Fibroblast of skin of right biceps (primary cell): ENCODE results near the gene PRDM15.
"Not testable (repeated sequence)": the region's sequence is repeated elsewhere in the genome, so short reads cannot be mapped to it uniquely, and the experiment has no call there.

Source experiments
- DNase-seq: peaks from one replicate; pipeline ENCODE4 v3.0.0-alpha.2; 2013

Gene PRDM15

GRCh38 chr21:41802684-41803083 lies 76.5 kb downstream of the PRDM15 start:
- DNase-seq, result peak; percentile 57

GRCh38 chr21:41802198-41802584 lies 77.0 kb downstream of the PRDM15 start:
- DNase-seq, result no peak

GRCh38 chr21:41801321-41802197 lies 77.6 kb downstream of the PRDM15 start:
- DNase-seq, result peak; percentile 22

GRCh38 chr21:41800425-41801320 lies 78.5 kb downstream of the PRDM15 start:
- DNase-seq, result no peak

GRCh38 chr21:41799763-41800162 lies 79.4 kb downstream of the PRDM15 start:
- DNase-seq, result no peak

GRCh38 chr21:41798326-41798725 lies 80.8 kb downstream of the PRDM15 start:
- DNase-seq, result no peak

- no peak for DNase-seq
Observed at GRCh38 chr21:41796476-41797080, 82.6 kb downstream of the PRDM15 start.

- DNase-seq, result no peak
Observed at GRCh38 chr21:41795726-41796125, 83.4 kb downstream of the PRDM15 start.

GRCh38 chr21:41794600-41794999 lies 84.5 kb downstream of the PRDM15 start:
- no peak for DNase-seq

GRCh38 chr21:41792711-41793110 lies 86.4 kb downstream of the PRDM15 start:
- DNase-seq, result no peak

- DNase-seq, result peak; percentile 89
Observed at GRCh38 chr21:41786509-41786987, 92.6 kb downstream of the PRDM15 start.

- DNase-seq, result not testable (repeated sequence)
Observed at GRCh38 chr21:41785262-41785661, 93.9 kb downstream of the PRDM15 start.

- DNase-seq, result no peak
Observed at GRCh38 chr21:41784456-41785102, 94.6 kb downstream of the PRDM15 start.

- peak; percentile 62 for DNase-seq
Observed at GRCh38 chr21:41783476-41784180, 95.5 kb downstream of the PRDM15 start.

- DNase-seq, result no peak
Observed at GRCh38 chr21:41781050-41781410, 98.1 kb downstream of the PRDM15 start.

GRCh38 chr21:41780337-41781049 lies 98.7 kb downstream of the PRDM15 start:
- DNase-seq, result no peak

GRCh38 chr21:41779659-41780058 lies 99.5 kb downstream of the PRDM15 start:
- DNase-seq, result no peak

GRCh38 chr21:41778930-41779600 lies 100.1 kb downstream of the PRDM15 start:
- no peak for DNase-seq

- peak; percentile 86 for DNase-seq
Observed at GRCh38 chr21:41777951-41778815, 101.0 kb downstream of the PRDM15 start.

GRCh38 chr21:41776778-41777177 lies 102.4 kb downstream of the PRDM15 start:
- no peak for DNase-seq
